PC-3 (cell line): Measurements from ENCODE around the gene RPLP2.

Source experiments
- EZH2 ChIP-seq: fragments of 300-600 bp; sonication (generic); IDR thresholded peaks from one replicate; pipeline ENCODE4 v1.6.1; 2017; ENCODE audit warnings: antibody characterized with exemption, mild to moderate bottlenecking, low read length; ENCODE audit not compliant: unreplicated experiment
- EZH2phosphoT487 ChIP-seq: fragments of 300-600 bp; sonication (generic); IDR thresholded peaks from 2 replicates; pipeline ENCODE4 v1.6.1; 2018; ENCODE audit warnings: mild to moderate bottlenecking, antibody characterized with exemption, low read length, borderline replicate concordance
- TF ChIP-seq, protein P1 (sequence below): fragments of 300-600 bp; sonication (generic); conservative IDR thresholded peaks from 2 replicates; pipeline ENCODE4 v1.5.1; 2017; ENCODE audit warnings: antibody characterized with exemption, low read depth, mild to moderate bottlenecking, low read length

DNA sequence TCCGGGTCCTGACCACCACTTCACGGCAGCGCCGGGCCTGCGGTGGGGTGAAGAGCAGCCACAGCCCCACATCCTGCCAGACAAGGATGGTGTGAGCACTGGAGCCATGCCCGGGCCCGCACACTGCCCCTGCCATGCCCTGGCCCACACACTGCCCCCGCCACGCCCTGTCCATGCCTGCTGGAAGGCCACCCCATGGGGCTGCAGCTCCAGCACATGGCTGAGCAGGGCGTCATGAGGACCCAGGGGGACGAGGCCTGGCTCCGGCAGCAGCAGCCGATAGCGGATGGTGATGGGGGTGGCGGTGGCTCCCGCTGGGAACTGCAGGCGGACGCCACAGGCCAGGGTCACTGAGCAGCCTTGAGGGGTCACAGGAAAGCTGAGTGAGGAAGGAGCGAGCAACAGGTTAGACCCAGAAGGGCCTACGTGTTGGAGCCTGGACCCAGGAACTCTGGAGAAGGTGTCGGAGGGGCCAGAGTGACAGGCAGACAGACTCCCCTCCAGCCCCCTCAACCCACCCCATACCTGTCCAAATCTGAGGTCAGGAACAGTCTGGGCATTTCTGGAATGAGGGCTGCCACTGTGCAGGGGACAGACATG lies 7.6 kb upstream of the RPLP2 start:
- TF ChIP-seq, protein P1, sequence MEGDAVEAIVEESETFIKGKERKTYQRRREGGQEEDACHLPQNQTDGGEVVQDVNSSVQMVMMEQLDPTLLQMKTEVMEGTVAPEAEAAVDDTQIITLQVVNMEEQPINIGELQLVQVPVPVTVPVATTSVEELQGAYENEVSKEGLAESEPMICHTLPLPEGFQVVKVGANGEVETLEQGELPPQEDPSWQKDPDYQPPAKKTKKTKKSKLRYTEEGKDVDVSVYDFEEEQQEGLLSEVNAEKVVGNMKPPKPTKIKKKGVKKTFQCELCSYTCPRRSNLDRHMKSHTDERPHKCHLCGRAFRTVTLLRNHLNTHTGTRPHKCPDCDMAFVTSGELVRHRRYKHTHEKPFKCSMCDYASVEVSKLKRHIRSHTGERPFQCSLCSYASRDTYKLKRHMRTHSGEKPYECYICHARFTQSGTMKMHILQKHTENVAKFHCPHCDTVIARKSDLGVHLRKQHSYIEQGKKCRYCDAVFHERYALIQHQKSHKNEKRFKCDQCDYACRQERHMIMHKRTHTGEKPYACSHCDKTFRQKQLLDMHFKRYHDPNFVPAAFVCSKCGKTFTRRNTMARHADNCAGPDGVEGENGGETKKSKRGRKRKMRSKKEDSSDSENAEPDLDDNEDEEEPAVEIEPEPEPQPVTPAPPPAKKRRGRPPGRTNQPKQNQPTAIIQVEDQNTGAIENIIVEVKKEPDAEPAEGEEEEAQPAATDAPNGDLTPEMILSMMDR, result no peak
- no peak for TF ChIP-seq EZH2phosphoT487
- no peak for TF ChIP-seq EZH2
